ENCODE data around the gene ROPN1B. TPM values are rescaled to one million over a fixed set of nuclear protein-coding genes. Genes with fewer than 3 reads are reported as not detected.
"Not testable (repeated sequence)": the region's sequence is repeated elsewhere in the genome, so short reads cannot be mapped to it uniquely, and the experiment has no call there.

Gene ROPN1B
- total and polyA plus RNA-seq, 2 of the 8 experiments (the other 6 are each of a cell fraction or from before 2014, with no cell fraction given) = 0.30 TPM; not detected in 1

- peak; percentile 94 for FAIRE-seq
- H4K91ac ChIP-seq (replicated peaks; ENCODE audit: insufficient read length, low read length); H3K27me3 ChIP-seq (replicated peaks in 1 of 4; ENCODE audit: control insufficient read depth in 3 of 4, extremely low read depth in 1 of 4, insufficient read depth in 3 of 4, low read length in 3 of 4); H3K23me2 ChIP-seq (ENCODE audit: low read depth, low read length); H3K4me1 ChIP-seq (replicated peaks in 1 of 4; ENCODE audit: control insufficient read depth in 3 of 4, insufficient read depth in 4 of 4, low read length in 3 of 4); H3K56ac ChIP-seq (replicated peaks; ENCODE audit: insufficient read length, low read depth, low read length); H3K79me1 ChIP-seq (ENCODE audit: low read depth, low read length); H3K14ac ChIP-seq (ENCODE audit: insufficient read length); H3K4ac ChIP-seq (replicated peaks; ENCODE audit: insufficient read length, low read depth, low read length); H2BK5ac ChIP-seq (ENCODE audit: low read depth, low read length); H3K23ac ChIP-seq (ENCODE audit: insufficient read length); H2AK5ac ChIP-seq (ENCODE audit: low read depth, low read length); H3K79me2 ChIP-seq (ENCODE audit: control insufficient read depth in 1 of 2, insufficient read depth in 2 of 2, low read length in 2 of 2); H3K27ac ChIP-seq (ENCODE audit: low read depth, low read length); H3K18ac ChIP-seq (ENCODE audit: extremely low read depth, low read length); H4K8ac ChIP-seq (ENCODE audit: extremely low read depth, insufficient read depth, low read length); H2BK20ac ChIP-seq (ENCODE audit: low read length); H4K5ac ChIP-seq (ENCODE audit: insufficient read length, low read depth, low read length); H4K20me1 ChIP-seq (replicated peaks in 1 of 2; ENCODE audit: control insufficient read depth in 1 of 2, insufficient read depth in 2 of 2, low read length in 2 of 2); H3K36me3 ChIP-seq (ENCODE audit: control insufficient read depth in 2 of 4, insufficient read depth in 4 of 4, low read length in 3 of 4); H2BK12ac ChIP-seq (ENCODE audit: low read depth, low read length); H2BK120ac ChIP-seq (replicated peaks; ENCODE audit: low read depth, low read length); H2BK15ac ChIP-seq (ENCODE audit: low read length); H3K9me3 ChIP-seq (ENCODE audit: insufficient read depth in 2 of 2, low read depth in 1 of 2, low read length in 1 of 2); POLR2A ChIA-PET (ENCODE audit: partially characterized antibody): not testable (repeated sequence)
- H3K9ac ChIP-seq (replicated peaks in 1 of 4; ENCODE audit: extremely low read depth in 1 of 4, low read depth in 3 of 4, low read length in 3 of 4) = 0 out of 7 replicates have a peak overlapping the region, but pooled peaks of 1 of the 4 experiments have one; percentile 41
- 7% methylated on average over 29 of the region's 31 CpGs; no CpG with 5 or more reads in 1 of the 2 experiments for WGBS, 2 experiments (ENCODE audit: extremely low coverage in 1 of 2, insufficient coverage in 1 of 2, insufficient read length in 1 of 2, insufficient replicate concordance in 2 of 2, low coverage in 1 of 2, low lambda C conversion rate in 2 of 2, missing lambda C conversion rate in 1 of 2)
- peak overlapping the region; percentile 94 for H2AFZ ChIP-seq (ENCODE audit: low read length)
- TF ChIP-seq CTCF (IDR thresholded peaks at IDR 0.05; ENCODE audit: control extremely low read depth in 1 of 3, insufficient read depth in 1 of 3, low read depth in 1 of 3, low read length in 3 of 3) = peak; percentile 27 to 58 (median 33); a peak in 3 of 4 replicates
- peak; percentile 34; the same call in 1 of the 2 replicates for TF ChIP-seq BACH1 (IDR thresholded peaks at IDR 0.05; ENCODE audit: low read length)
- TF ChIP-seq RAD21 (IDR thresholded peaks at IDR 0.05 in 1 of 2, conservative IDR thresholded peaks at IDR 0.05 in 1 of 2; ENCODE audit: low read depth in 2 of 2, low read length in 2 of 2) = peak; percentile 42 to 50; a peak in 3 of 4 replicates
- CTCF ChIA-PET (ENCODE audit: partially characterized antibody) = interaction anchor here (0.6 to 1.7 kb wide), 16 partner anchors 12 to 241 kb away, joined by 3 to 5 read pairs (median 3); no protein-coding TSS in a partner anchor
- peak overlapping the region; percentile 35 to 64 (median 54); a peak in 7 of 8 replicates for H3K4me3 ChIP-seq (ENCODE audit: extremely low read depth in 1 of 4, insufficient read depth in 2 of 4, low read depth in 3 of 4, low read length in 4 of 4)
- peak overlapping the region; percentile 48 to 98 for H3K4me2 ChIP-seq (ENCODE audit: insufficient read depth in 1 of 2, low read depth in 2 of 2, low read length in 2 of 2)
- DNase-seq (ENCODE audit: low read depth in 1 of 2, low spot score in 2 of 2) = peak in 1 of 2 experiments; percentile 66
These were observed 3.3 kb downstream of the ROPN1B start for GRCh38 chr3:125971997-125972944.
